GM12891 (cell line): ENCODE data around the gene SCYGR4.

Experiments used
- POLR2A ChIP-seq: IDR thresholded peaks from 2 replicates; pipeline ENCODE4 v1.6.1; 2011; ENCODE audit warnings: low read depth, low read length, control low read depth
- SPI1 ChIP-seq: IDR thresholded peaks from 2 replicates; pipeline ENCODE4 v1.6.1; 2011; ENCODE audit warnings: low read depth, low read length, control low read depth

- no peak for TF ChIP-seq POLR2A
- TF ChIP-seq SPI1: no peak
Observed at GRCh38 chr2:227657199-227657845, 40.0 kb downstream of the SCYGR4 start.
